ENCODE measurements around the gene ARHGEF2. TPM values are rescaled to one million over a fixed set of nuclear protein-coding genes. Genes with fewer than 3 reads are reported as not detected.
A peak's percentile ranks its signal among the peaks of the same experiment; 100 is the strongest.

ARHGEF2 gene
- total RNA-seq, 1 donor from 2014 or later: 197 TPM

DNA sequence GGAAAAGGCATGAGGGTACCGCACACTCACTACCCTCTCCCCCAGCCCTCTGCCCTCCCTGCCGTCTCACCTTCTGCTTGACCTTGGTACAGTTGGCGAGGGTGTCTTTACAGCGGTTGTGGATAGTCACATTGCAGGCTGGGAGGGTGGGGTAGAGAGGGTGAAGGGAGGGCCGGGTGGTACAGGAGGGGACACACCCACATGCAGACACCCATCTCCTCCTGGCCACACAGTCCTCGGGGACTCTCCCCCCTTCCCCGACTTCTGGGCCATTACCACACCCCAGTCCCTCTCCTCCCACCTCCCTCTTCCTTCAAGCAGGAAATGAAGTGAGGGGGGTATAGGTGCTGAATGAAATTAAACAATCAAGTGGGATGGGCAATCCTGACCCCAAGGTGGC is 11.6 kb downstream of the ARHGEF2 start:
- Histone ChIP-seq H3K4me3 (ENCODE audit: low read depth, low read length) (no peak overlapping the region), H3K27me3 (ENCODE audit: control insufficient read depth, insufficient read depth, low read length) (no peaks in the 10 kb centered on the region), H3K36me3 (ENCODE audit: control insufficient read depth, insufficient read depth, low read length) (peaks cover under 1% of the 10 kb centered on the region)
- DNase-seq (ENCODE audit: low read depth): no peak
- TF ChIP-seq, protein P1, sequence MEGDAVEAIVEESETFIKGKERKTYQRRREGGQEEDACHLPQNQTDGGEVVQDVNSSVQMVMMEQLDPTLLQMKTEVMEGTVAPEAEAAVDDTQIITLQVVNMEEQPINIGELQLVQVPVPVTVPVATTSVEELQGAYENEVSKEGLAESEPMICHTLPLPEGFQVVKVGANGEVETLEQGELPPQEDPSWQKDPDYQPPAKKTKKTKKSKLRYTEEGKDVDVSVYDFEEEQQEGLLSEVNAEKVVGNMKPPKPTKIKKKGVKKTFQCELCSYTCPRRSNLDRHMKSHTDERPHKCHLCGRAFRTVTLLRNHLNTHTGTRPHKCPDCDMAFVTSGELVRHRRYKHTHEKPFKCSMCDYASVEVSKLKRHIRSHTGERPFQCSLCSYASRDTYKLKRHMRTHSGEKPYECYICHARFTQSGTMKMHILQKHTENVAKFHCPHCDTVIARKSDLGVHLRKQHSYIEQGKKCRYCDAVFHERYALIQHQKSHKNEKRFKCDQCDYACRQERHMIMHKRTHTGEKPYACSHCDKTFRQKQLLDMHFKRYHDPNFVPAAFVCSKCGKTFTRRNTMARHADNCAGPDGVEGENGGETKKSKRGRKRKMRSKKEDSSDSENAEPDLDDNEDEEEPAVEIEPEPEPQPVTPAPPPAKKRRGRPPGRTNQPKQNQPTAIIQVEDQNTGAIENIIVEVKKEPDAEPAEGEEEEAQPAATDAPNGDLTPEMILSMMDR (IDR thresholded peaks at IDR 0.05; ENCODE audit: insufficient read depth, low read length, poor library complexity, severe bottlenecking): no peak

DNA sequence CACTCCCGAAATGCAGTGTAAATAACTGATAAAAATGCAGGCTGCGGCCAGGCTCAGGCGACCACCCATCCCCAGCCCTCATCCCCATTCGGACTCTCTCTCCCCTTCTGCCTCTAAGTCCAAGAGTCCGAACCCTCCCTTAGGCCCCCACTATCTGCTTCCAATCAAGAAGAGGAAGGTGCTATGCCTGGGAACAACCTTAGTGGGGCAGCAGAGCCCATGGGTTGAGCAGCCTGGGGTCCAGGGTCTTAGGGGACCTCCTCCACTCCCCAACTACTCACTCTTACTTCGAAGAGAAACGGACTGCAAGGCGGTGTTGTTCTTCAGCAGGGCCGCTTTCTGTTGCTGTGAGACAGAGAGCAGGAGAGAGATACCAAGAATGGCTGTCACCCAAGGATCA is 12.2 kb downstream of the ARHGEF2 start:
- Histone ChIP-seq H3K27me3 (ENCODE audit: control insufficient read depth, insufficient read depth, low read length) (no peaks in the 10 kb centered on the region), H3K36me3 (ENCODE audit: control insufficient read depth, insufficient read depth, low read length) (peaks cover 2% of the 10 kb centered on the region), H3K4me3 (ENCODE audit: low read depth, low read length) (no peak overlapping the region)
- TF ChIP-seq, protein P1 (IDR thresholded peaks at IDR 0.05; ENCODE audit: insufficient read depth, low read length, poor library complexity, severe bottlenecking): peak; percentile 1
- no peak for DNase-seq (ENCODE audit: low read depth)

DNA sequence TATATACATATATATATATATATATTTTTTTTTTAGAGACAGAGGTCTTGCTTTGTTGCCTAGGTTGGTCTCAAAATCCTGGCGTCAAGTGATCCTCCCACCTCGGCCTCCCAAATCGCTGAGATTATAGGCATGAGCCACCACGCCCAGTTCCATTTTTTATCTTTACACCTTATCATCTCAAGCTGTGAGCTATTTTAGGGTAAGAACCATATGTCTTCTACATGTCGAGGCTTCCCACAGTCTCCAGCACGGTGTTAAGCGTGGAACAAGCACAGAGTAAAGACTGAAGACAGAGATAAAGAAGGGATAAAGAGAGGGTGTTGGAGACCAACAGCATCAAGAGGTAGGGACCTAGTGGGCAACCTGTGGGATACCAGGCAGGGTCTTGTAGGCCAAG is 14.2 kb downstream of the ARHGEF2 start:
- TF ChIP-seq, protein P1 (IDR thresholded peaks at IDR 0.05; ENCODE audit: insufficient read depth, low read length, poor library complexity, severe bottlenecking): no peak
- no peak overlapping the region for H3K4me3 ChIP-seq (ENCODE audit: low read depth, low read length)

DNA sequence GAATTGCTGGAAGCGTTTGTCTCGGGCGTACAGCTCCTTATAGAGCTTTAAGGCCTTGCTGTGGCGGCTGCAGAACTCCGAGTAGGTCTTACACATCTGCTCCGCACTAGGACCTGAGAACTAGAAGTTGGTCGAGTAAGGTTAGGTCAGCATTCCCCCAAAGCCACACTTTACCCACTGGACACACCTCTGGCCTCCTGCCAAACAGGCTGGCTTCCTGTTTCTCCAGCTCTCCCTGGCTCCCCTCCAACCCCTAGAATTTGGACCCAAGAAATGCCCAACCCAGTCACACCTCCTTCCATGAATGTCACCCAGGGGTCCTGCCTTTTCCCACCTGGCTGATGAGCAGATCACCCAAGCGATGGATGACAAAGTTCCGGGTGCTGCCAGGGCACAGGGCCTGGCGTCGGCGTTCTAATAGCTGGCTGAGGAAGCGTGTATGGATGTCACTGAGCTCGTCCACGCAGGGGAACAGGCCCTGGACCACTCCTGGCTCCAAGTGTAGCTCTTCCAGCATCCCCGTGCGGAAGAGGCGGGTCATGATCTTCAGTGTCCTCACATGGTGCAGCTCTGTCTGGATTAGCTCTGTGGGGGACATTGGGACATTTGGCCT is 15.6 kb downstream of the ARHGEF2 start:
- no peak for DNase-seq (ENCODE audit: low read depth)
- Histone ChIP-seq H3K27me3 (ENCODE audit: control insufficient read depth, insufficient read depth, low read length) (no peaks in the 10 kb centered on the region), H3K4me3 (ENCODE audit: low read depth, low read length) (no peak overlapping the region), H3K36me3 (ENCODE audit: control insufficient read depth, insufficient read depth, low read length) (peaks cover 5% of the 10 kb centered on the region)
- TF ChIP-seq, protein P1 (IDR thresholded peaks at IDR 0.05; ENCODE audit: insufficient read depth, low read length, poor library complexity, severe bottlenecking): no peak

More for the DNA sequence above, 14.2 kb downstream of the ARHGEF2 start:
- no peaks in the 10 kb centered on the region for H3K27me3 ChIP-seq (ENCODE audit: control insufficient read depth, insufficient read depth, low read length)
- H3K36me3 ChIP-seq (ENCODE audit: control insufficient read depth, insufficient read depth, low read length): peaks cover 5% of the 10 kb centered on the region
- DNase-seq (ENCODE audit: low read depth): no peak

DNA sequence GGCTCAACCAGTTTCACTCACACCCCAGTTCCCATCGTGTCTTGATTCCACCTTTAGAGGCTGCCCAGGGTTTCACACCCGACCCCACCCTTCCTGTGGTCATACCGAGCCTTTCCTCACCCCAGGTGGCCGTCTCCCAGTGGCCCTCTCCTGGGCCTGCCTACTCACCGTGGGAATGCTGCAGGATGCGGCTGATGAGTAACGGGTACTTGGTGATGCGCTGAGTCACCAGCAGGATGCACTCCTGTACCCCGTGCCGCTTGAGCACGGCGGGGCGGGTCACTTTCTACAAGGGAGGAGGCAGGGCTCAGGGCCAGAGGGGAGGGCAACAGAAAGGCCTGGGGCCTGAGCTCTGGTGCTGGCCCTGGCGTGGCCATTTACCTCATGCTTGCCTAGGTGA is 16.4 kb downstream of the ARHGEF2 start:
- TF ChIP-seq, protein P1 (IDR thresholded peaks at IDR 0.05; ENCODE audit: insufficient read depth, low read length, poor library complexity, severe bottlenecking): peak; percentile 50
- peak; percentile 98 for DNase-seq (ENCODE audit: low read depth)
- Histone ChIP-seq H3K4me3 (ENCODE audit: low read depth, low read length) (no peak overlapping the region), H3K36me3 (ENCODE audit: control insufficient read depth, insufficient read depth, low read length) (peaks cover 5% of the 10 kb centered on the region), H3K27me3 (ENCODE audit: control insufficient read depth, insufficient read depth, low read length) (no peaks in the 10 kb centered on the region)

All from kidney epithelial cell (primary cell).